Upper lobe of left lung (tissue), 6 donors: ENCODE results near the gene ARHGAP12. TPM values are rescaled to one million over a fixed set of nuclear protein-coding genes. Genes with fewer than 3 reads are reported as not detected.

Experiments
- ATAC-seq, 2 donors: fragments of 200-7000 bp; cut with Tn5 transposase; one replicate each; pipeline ENCODE4 v1.9.1; 2022; ENCODE audit warnings: mild to moderate bottlenecking in 2 of 2, moderate library complexity in 2 of 2; ENCODE audit not compliant: low FRiP score in 2 of 2
- DNase-seq, 2 donors: peaks; one replicate each; pipeline ENCODE4 v3.0.0-alpha.2; 2019 to 2020
- H3K27ac ChIP-seq, 4 donors: fragments of 200-600 bp; sonication (generic); one replicate each; pipeline ENCODE4 v1.5.1; 2016 to 2019
- H3K27me3 ChIP-seq, 4 donors: fragments of 200-600 bp; sonication (generic); one replicate each; pipeline ENCODE4 v1.5.1; 2017 to 2019
- H3K36me3 ChIP-seq, 4 donors: fragments of 200-600 bp; sonication (generic); one replicate each; pipeline ENCODE4 v1.5.1; 2016 to 2019
- H3K4me1 ChIP-seq, 4 donors: fragments of 200-600 bp; sonication (generic); one replicate each; pipeline ENCODE4 v1.5.1; 2018 to 2019
- H3K4me3 ChIP-seq, 4 donors: fragments of 200-600 bp; sonication (generic); one replicate each; pipeline ENCODE4 v1.5.1; 2017 to 2019; ENCODE audit warnings: mild to moderate bottlenecking in 2 of 4, moderate library complexity in 1 of 4
- H3K9me3 ChIP-seq, 4 donors: fragments of 200-600 bp; sonication (generic); one replicate each; pipeline ENCODE4 v1.5.1; 2018 to 2019
- EP300 ChIP-seq, 4 donors: sonication (generic); formaldehyde crosslinking; IDR thresholded peaks; one replicate each; pipeline ENCODE4 v1.5.1; 2017; ENCODE audit warnings: antibody characterized with exemption in 4 of 4, control low read depth in 2 of 4
- POLR2A ChIP-seq, 4 donors: fragments of 450-650 bp; IDR thresholded peaks; one replicate each; pipeline ENCODE4 v1.5.1; 2016 to 2017; ENCODE audit warnings: antibody characterized with exemption in 4 of 4, mild to moderate bottlenecking in 2 of 4
- POLR2AphosphoS5 ChIP-seq, 2 donors: sonication (generic); formaldehyde crosslinking; IDR thresholded peaks; one replicate each; pipeline ENCODE4 v1.5.1; 2017; ENCODE audit warnings: antibody characterized with exemption in 2 of 2
- WGBS, 2 donors: methylation state at CpG; one replicate each; pipeline ENCODE4 v1.1.5; 2017 to 2018; 5-methylcytosine and 5-hydroxymethylcytosine counted together
- total RNA-seq, 6 donors: library from RNA; depleted of rRNA in 4 of 6; stranded (reverse); fragments of >200 nt in 4 of 6; gene quantifications; one replicate each; pipeline versions ENCODE4 v1.1.0 to v1.2.1, GENCODE V29; 2016 to 2021
- TF ChIP-seq, protein P1 (sequence below), 6 experiments: fragments of 450-650 bp in 4 of 6; fragments of 200-600 bp in 2 of 6; sonication (generic) in 2 of 6; IDR thresholded peaks; one replicate each; pipeline ENCODE4 v1.5.1; 2016 to 2019; ENCODE audit warnings: antibody characterized with exemption in 6 of 6
- donor health status: DM: no; HTN: no; CAD: no; lungs with moderate emphysema.
- donor health status: DM: no; HTN: yes; CAD: no; lungs with severe emphysema.

Gene ARHGAP12
- total RNA-seq, 6 donors from 2014 or later, result 16.8 to 63.2 (median 29.7) TPM

DNA sequence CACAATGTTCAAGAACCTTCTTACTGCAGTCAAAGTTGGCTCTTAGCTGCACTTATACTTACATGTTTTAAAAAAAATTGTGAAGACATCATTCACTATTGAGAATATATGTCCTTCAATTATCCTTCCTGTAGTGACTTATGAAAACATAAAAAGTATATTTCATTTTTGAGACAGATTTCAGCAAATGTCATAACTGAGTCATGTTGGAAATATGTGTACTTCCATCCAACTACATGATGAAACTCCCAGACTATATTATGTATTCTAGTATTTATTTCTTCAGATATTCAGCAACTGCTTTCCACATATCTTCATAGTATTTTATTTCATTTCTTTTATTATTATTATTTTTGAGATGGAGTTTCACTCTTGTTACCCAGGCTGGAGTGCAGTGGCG, 160.2 kb downstream of the ARHGAP12 start:
- ATAC-seq (peak in 1 of 2 donors; percentile 53), DNase-seq (no peak)
- Histone ChIP-seq H3K9me3 (no peaks in the 10 kb centered on the region), H3K4me1 (peaks cover 0 to 3% (median 0%) of the 10 kb centered on the region in 4 donors), H3K27me3 (no peaks in the 10 kb centered on the region), H3K36me3 (no peaks in the 10 kb centered on the region), H3K27ac (no peak overlapping the region), H3K4me3 (no peak overlapping the region)
- 100% methylated on average over 1 of the region's 1 CpG for WGBS, 2 donors
- TF ChIP-seq, protein P1, sequence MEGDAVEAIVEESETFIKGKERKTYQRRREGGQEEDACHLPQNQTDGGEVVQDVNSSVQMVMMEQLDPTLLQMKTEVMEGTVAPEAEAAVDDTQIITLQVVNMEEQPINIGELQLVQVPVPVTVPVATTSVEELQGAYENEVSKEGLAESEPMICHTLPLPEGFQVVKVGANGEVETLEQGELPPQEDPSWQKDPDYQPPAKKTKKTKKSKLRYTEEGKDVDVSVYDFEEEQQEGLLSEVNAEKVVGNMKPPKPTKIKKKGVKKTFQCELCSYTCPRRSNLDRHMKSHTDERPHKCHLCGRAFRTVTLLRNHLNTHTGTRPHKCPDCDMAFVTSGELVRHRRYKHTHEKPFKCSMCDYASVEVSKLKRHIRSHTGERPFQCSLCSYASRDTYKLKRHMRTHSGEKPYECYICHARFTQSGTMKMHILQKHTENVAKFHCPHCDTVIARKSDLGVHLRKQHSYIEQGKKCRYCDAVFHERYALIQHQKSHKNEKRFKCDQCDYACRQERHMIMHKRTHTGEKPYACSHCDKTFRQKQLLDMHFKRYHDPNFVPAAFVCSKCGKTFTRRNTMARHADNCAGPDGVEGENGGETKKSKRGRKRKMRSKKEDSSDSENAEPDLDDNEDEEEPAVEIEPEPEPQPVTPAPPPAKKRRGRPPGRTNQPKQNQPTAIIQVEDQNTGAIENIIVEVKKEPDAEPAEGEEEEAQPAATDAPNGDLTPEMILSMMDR (IDR thresholded peaks at IDR 0.05), result no peak
- TF ChIP-seq POLR2A (IDR thresholded peaks at IDR 0.05) (no peak), POLR2AphosphoS5 (IDR thresholded peaks at IDR 0.05) (no peak), EP300 (IDR thresholded peaks at IDR 0.05) (no peak)

GRCh38 chr10:31765541-31765940, 163.1 kb downstream of the ARHGAP12 start:
- no peak overlapping the region for H3K4me3 ChIP-seq
- DNase-seq (no peak), ATAC-seq (no peak)
- no peaks in the 10 kb centered on the region for H3K27me3 ChIP-seq
- H3K27ac ChIP-seq, result no peak overlapping the region
- no peaks in the 10 kb centered on the region for H3K9me3 ChIP-seq
- peaks cover 4 to 9% (median 8%) of the 10 kb centered on the region in 4 donors for H3K4me1 ChIP-seq
- no peak for TF ChIP-seq EP300 (IDR thresholded peaks at IDR 0.05)
- WGBS, 2 donors, result 88% methylated on average over 4 to 9 of the region's 9 CpGs
- no peaks in the 10 kb centered on the region for H3K36me3 ChIP-seq

DNA sequence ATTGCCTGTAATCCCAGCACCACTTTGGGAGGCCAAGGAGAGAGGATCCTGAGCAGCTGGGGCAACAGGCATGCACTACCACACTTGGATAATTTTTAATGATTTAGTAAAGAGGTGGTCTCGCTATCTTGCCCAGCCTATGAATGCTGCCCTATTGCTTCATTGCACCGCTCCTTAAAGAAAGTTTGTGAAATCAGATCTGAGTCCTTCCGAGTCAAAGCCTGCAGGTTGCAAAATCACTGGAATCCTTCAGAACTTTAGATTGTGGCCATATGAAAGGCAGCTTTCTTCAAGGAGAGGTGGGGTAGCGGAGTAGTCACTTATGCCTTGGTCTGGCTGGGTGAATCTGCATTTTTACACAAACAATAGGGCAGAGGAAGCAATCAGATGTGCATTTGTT, 166.3 kb downstream of the ARHGAP12 start:
- Histone ChIP-seq H3K27ac (no peak overlapping the region), H3K36me3 (no peaks in the 10 kb centered on the region), H3K4me3 (no peak overlapping the region), H3K4me1 (peaks cover 9 to 21% (median 14%) of the 10 kb centered on the region in 4 donors), H3K27me3 (no peaks in the 10 kb centered on the region), H3K9me3 (no peaks in the 10 kb centered on the region)
- ATAC-seq (no peak), DNase-seq (no peak)
- 80 to 100% methylated on average over 4 of the region's 4 CpGs for WGBS, 2 donors
- TF ChIP-seq EP300 (IDR thresholded peaks at IDR 0.05) (no peak), POLR2AphosphoS5 (IDR thresholded peaks at IDR 0.05) (no peak), POLR2A (IDR thresholded peaks at IDR 0.05) (no peak)
- TF ChIP-seq, protein P1 (IDR thresholded peaks at IDR 0.05), result no peak

DNA sequence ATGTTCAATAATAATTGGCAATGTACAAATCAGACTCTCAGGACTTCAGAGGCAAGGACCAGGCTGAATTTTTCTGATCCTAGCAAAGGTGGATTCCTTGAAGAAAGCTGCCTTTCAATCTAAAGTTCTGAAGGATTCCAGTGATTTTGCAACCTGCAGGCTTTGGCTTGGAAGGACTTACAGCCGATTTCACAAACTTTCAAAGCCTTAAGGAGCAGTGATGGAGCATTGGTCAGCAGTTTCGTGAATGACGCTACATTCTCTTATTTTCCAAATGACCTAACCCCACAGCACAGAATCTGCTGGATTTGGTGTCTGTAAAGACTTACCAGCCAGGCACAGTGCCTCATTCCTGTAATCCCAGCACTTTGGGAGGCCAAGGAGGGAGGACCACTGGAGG, 167.5 kb downstream of the ARHGAP12 start:
- DNase-seq (no peak), ATAC-seq (peak in 1 of 2 donors; percentile 44)
- Histone ChIP-seq H3K4me3 (no peak overlapping the region), H3K27me3 (no peaks in the 10 kb centered on the region), H3K9me3 (no peaks in the 10 kb centered on the region), H3K36me3 (no peaks in the 10 kb centered on the region), H3K4me1 (peaks cover 9 to 21% (median 14%) of the 10 kb centered on the region in 4 donors), H3K27ac (peak overlapping the region; percentile 78 to 98 (median 89))
- 90 to 91% methylated on average over 3 of the region's 3 CpGs for WGBS, 2 donors
- TF ChIP-seq EP300 (IDR thresholded peaks at IDR 0.05) (no peak), POLR2AphosphoS5 (IDR thresholded peaks at IDR 0.05) (no peak), POLR2A (IDR thresholded peaks at IDR 0.05) (no peak)
- TF ChIP-seq, protein P1 (IDR thresholded peaks at IDR 0.05), result no peak

DNA sequence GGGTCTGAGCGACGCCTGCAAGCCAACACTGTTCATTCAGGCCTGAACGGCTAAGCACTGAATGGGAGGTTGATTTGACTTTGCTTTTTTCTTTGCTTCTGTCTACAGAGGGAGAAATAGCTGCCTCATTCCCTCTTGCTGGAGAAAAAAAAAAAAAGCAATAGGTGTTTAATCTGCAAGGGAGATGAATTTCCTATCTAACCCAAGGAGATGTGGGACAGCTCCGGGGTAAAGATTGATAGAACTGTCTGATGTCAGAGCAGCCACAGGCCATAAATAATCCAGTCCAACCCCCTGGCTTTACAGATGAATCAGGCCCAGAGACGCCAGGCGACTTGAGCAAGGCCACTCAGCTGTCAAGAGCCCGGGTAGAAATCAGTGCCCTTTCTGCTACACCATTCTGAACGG, 168.0 kb downstream of the ARHGAP12 start:
- no peaks in the 10 kb centered on the region for H3K9me3 ChIP-seq
- WGBS, 2 donors, result 39 to 44% methylated on average over 8 of the region's 8 CpGs
- peak overlapping the region; percentile 78 to 98 (median 89) for H3K27ac ChIP-seq
- H3K27me3 ChIP-seq, result no peaks in the 10 kb centered on the region
- no peaks in the 10 kb centered on the region for H3K36me3 ChIP-seq
- DNase-seq (no peak), ATAC-seq (peak in 1 of 2 donors; percentile 0)
- peak overlapping the region in 3 of 4 donors; percentile 15 to 95 (median 83) for H3K4me3 ChIP-seq
- TF ChIP-seq POLR2AphosphoS5 (IDR thresholded peaks at IDR 0.05), result no peak
- TF ChIP-seq POLR2A (IDR thresholded peaks at IDR 0.05), result no peak
- TF ChIP-seq, protein P1 (IDR thresholded peaks at IDR 0.05), result no peak
- no peak for TF ChIP-seq EP300 (IDR thresholded peaks at IDR 0.05)
- peaks cover 9 to 21% (median 14%) of the 10 kb centered on the region in 4 donors for H3K4me1 ChIP-seq
